GM10248 (cell line): ENCODE results near the gene RCAN2.
"Not testable (repeated sequence)": the region's sequence is repeated elsewhere in the genome, so short reads cannot be mapped to it uniquely, and the experiment has no call there.

Experiments
- CTCF ChIA-PET: fragments of 300-600 bp; sonication (Branson Sonifier 250); formaldehyde crosslinking; extraction: SDS; loops from one replicate; lab custom pipeline; 2021; ENCODE audit warnings: antibody characterized with exemption; lab: Yijun Ruan, JAX
- POLR2A ChIA-PET: fragments of 350-650 bp; sonication (Branson Sonifier 250); formaldehyde crosslinking; extraction: SDS; loops from one replicate; lab custom pipeline; 2020; ENCODE audit warnings: antibody characterized with exemption; lab: Yijun Ruan, JAX
- DNase-seq: peaks from one replicate; pipeline ENCODE4 v3.0.0; 2012; ENCODE audit errors: extremely low spot score
- CTCF ChIP-seq: IDR thresholded peaks from 2 replicates; pipeline ENCODE4 v1.5.1; 2012; ENCODE audit warnings: mild to moderate bottlenecking, low read depth; ENCODE audit errors: extremely low read depth, missing control alignments, control extremely low read depth

Gene RCAN2

GRCh38 chr6:46400898-46401297 lies 90.4 kb downstream of the RCAN2 start:
- no peak for DNase-seq
- POLR2A ChIA-PET: no interaction called here

DNA sequence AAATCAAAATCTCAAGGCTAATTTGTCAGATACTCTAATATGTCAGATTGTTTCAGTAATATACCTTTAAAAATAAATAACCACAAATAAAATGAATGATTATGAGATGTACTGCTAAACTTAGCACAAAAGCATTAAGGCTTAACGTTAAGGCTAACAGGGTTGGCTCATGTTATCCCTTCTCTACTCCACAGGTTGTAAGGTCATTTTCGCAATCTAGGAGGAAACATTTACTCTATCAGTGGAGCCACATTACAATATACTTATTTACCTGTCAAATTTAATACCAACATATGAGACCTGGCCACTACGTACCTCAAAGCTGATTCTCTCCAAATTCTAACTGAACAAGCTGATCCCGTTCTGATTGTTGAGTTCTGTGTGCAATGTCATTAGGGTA lies 95.7 kb downstream of the RCAN2 start:
- POLR2A ChIA-PET: no interaction called here
- no peak for TF ChIP-seq CTCF
- no peak for DNase-seq
- CTCF ChIA-PET: interaction anchor here (0.6 to 1.6 kb wide), 4 partner anchors 15 to 305 kb away, joined by 3 to 7 read pairs (median 4); partner anchors contain the start of gene ENPP4

More at GRCh38 chr6:46400898-46401297, 90.4 kb downstream of the RCAN2 start:
- no peak for TF ChIP-seq CTCF
- CTCF ChIA-PET: interaction anchor here (1.0 to 3.6 kb wide), 4 partner anchors 8 to 180 kb away, joined by 3 to 18 read pairs (median 6); no protein-coding TSS in a partner anchor

- ChIA-PET POLR2A (no interaction called here), CTCF (interaction anchor here (1.3 to 1.5 kb wide), 3 partner anchors 12 to 265 kb away, joined by 3 to 7 read pairs (median 4); partner anchors contain the start of gene ENPP4)
- no peak for DNase-seq
- no peak for TF ChIP-seq CTCF
Measured at GRCh38 chr6:46393940-46394337, 97.3 kb downstream of the RCAN2 start.

DNA sequence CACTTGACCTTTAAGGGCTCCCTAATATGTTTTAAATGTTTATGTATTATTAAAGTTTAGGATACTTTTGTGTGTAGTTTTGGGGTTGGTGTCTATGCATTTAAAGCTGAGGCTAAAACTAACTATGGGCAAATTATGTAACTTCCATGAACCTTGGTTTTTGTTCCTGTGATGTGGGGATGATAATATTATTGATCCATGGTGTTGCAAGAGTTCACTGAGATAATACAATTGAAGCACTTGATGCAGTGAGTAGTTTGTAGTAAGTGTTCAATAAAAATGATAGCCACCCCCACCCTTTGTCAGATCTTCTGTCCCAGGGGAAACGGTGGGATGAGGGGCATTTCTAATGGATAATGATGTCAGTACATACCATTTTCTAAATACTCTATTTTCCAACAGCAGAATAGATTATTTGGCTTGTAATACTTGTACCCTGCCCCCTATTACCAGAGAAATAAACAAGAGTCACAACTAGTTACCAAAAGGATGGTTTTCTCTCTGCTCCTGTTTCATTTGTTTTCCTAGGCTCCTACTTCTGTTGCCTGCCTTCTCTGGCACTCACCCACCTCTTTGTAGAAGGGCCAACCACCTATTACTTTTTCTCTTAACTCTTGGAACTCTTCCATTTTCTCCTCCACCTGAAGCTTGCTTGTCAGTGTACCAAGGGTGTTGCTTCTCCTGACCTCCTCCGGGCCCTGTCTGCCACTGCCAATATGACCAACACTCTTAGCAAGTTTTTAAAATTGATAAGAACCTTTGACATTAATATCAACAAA lies 97.9 kb downstream of the RCAN2 start:
- CTCF ChIA-PET: interaction anchor here (1.0 to 3.1 kb wide), 7 partner anchors 11 to 264 kb away, joined by 3 to 10 read pairs (median 4); partner anchors contain the start of gene ENPP4
- no peak for TF ChIP-seq CTCF
- POLR2A ChIA-PET: no interaction called here
- DNase-seq: no peak

- ChIA-PET POLR2A (no interaction called here), CTCF (interaction anchor here (1.0 to 3.1 kb wide), 6 partner anchors 13 to 171 kb away, joined by 3 to 10 read pairs (median 4); no protein-coding TSS in a partner anchor)
- no peak for TF ChIP-seq CTCF
Measured at GRCh38 chr6:46392294-46392693, 99.0 kb downstream of the RCAN2 start.

DNA sequence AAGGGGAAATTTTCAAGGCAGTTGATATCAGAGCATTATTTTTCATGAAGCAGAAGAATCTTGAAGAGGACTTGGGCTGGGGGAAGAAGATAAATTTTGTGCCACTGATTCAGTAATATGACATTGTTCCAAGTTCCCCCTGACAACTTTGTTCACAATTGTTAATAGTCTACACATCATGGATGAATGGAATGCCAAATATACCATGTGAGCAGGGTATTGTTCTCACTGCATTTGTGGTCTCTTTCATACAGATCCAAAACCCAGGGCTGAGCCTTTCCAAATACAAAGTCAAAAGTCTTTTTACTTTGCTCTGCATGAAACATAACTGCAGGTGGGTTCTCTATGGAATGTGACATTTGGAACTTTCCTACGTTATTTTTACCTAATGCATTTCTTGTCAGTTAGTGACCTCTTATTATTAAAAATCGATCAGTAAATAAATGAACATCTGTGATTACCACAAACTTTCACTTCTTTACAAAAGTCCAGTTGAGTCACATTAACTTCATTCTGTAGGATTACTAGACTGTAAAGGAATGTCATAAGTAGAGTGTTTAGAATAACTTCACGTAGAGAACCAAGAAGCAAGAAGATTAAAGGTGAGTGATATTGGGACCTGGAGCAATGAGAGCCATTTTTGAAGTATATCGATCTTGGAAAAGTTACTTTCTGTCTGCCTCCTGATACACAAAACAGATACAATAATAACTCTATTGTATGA lies 100.9 kb downstream of the RCAN2 start:
- TF ChIP-seq CTCF: no peak
- DNase-seq: no peak
- POLR2A ChIA-PET: no interaction called here
- CTCF ChIA-PET: interaction anchor here (0.9 to 3.1 kb wide), 2 partner anchors 20 to 21 kb away, joined by 3 to 10 read pairs; no protein-coding TSS in a partner anchor

More at GRCh38 chr6:46392294-46392693, 99.0 kb downstream of the RCAN2 start:
- DNase-seq: no peak

DNA sequence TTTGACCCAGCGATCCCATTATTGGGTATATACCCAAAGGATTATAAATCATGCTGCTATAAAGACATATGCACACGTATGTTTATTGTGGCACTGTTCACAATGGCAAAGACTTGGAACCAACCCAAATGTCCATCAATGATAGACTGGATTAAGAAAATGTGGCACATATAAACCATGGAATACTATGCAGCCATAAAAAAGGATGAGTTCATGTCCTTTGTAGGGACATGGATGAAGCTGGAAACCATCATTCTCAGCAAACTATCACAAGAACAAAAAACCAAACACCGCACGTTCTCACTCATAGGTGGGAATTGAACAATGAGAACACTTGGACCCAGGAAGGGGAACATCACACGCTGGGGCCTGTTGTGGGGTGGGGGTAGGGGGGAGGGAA lies 103.5 kb downstream of the RCAN2 start:
- CTCF ChIA-PET, POLR2A ChIA-PET, DNase-seq: not testable (repeated sequence)
